ENCODE measurements around the gene AGBL1. TPM values are rescaled to one million over a fixed set of nuclear protein-coding genes. Genes with fewer than 3 reads are reported as not detected.

Gene AGBL1
- total RNA-seq, 3 donors from 2014 or later: 0.10 to 0.32 TPM; not detected in 1

- Histone ChIP-seq H3K4me3 (no peak overlapping the region), H3K4me1 (ENCODE audit: low read depth) (no peaks in the 10 kb centered on the region), H3K36me3 (ENCODE audit: low read depth) (no peaks in the 10 kb centered on the region), H3K9me3 (no peaks in the 10 kb centered on the region)
- DNase-seq (no peak), ATAC-seq (no peak)
- no peak for TF ChIP-seq CTCF (IDR thresholded peaks at IDR 0.05)
- intact Hi-C loops (cut with DNase I, micrococcal nuclease): no loop called here
These were observed 414.8 kb downstream of the AGBL1 start for GRCh38 chr15:86494475-86494874.

- TF ChIP-seq CTCF (IDR thresholded peaks at IDR 0.05): no peak
- Histone ChIP-seq H3K4me3 (no peak overlapping the region), H3K4me1 (ENCODE audit: low read depth) (no peaks in the 10 kb centered on the region), H3K36me3 (ENCODE audit: low read depth) (no peaks in the 10 kb centered on the region), H3K9me3 (no peaks in the 10 kb centered on the region)
- DNase-seq (no peak), ATAC-seq (no peak)
- intact Hi-C loops (cut with DNase I, micrococcal nuclease): no loop called here
These were observed 422.6 kb downstream of the AGBL1 start for GRCh38 chr15:86502301-86502700.

- no peaks in the 10 kb centered on the region for H3K4me1 ChIP-seq (ENCODE audit: low read depth)
- ATAC-seq: no peak
- intact Hi-C loops (cut with DNase I, micrococcal nuclease): no loop called here
- H3K36me3 ChIP-seq (ENCODE audit: low read depth): no peaks in the 10 kb centered on the region
- TF ChIP-seq CTCF (IDR thresholded peaks at IDR 0.05): no peak
- no peak overlapping the region for H3K4me3 ChIP-seq
- no peaks in the 10 kb centered on the region for H3K9me3 ChIP-seq
- DNase-seq: no peak
These were observed 426.3 kb downstream of the AGBL1 start for GRCh38 chr15:86505951-86506350.

- no peak for DNase-seq
- Histone ChIP-seq H3K9me3 (no peaks in the 10 kb centered on the region), H3K4me1 (ENCODE audit: low read depth) (no peaks in the 10 kb centered on the region), H3K4me3 (no peak overlapping the region), H3K36me3 (ENCODE audit: low read depth) (no peaks in the 10 kb centered on the region)
- no peak for ATAC-seq
- intact Hi-C loops (cut with DNase I, micrococcal nuclease): no loop called here
- no peak for TF ChIP-seq CTCF (IDR thresholded peaks at IDR 0.05)
These were observed 426.7 kb downstream of the AGBL1 start for GRCh38 chr15:86506401-86506800.

- intact Hi-C loops (cut with DNase I, micrococcal nuclease): no loop called here
- no peaks in the 10 kb centered on the region for H3K9me3 ChIP-seq
- ATAC-seq: no peak
- H3K4me3 ChIP-seq: no peak overlapping the region
- DNase-seq: no peak
- TF ChIP-seq CTCF (IDR thresholded peaks at IDR 0.05): no peak
- H3K4me1 ChIP-seq (ENCODE audit: low read depth): no peaks in the 10 kb centered on the region
- H3K36me3 ChIP-seq (ENCODE audit: low read depth): no peaks in the 10 kb centered on the region
These were observed 436.0 kb downstream of the AGBL1 start for GRCh38 chr15:86515625-86516024.

- intact Hi-C loops (cut with DNase I, micrococcal nuclease): no loop called here
- no peak for TF ChIP-seq CTCF (IDR thresholded peaks at IDR 0.05)
These were observed 443.1 kb downstream of the AGBL1 start for GRCh38 chr15:86522721-86523120.

More at GRCh38 chr15:86522721-86523120, 443.1 kb downstream of the AGBL1 start:
- Histone ChIP-seq H3K4me3 (no peak overlapping the region), H3K9me3 (no peaks in the 10 kb centered on the region), H3K36me3 (ENCODE audit: low read depth) (no peaks in the 10 kb centered on the region), H3K4me1 (ENCODE audit: low read depth) (no peaks in the 10 kb centered on the region)
- ATAC-seq (no peak), DNase-seq (no peak)

Data from mucosa of descending colon (tissue), 3 donors.